HG02981 (cell line): ENCODE measurements around the gene C11orf65.
"Not testable (repeated sequence)": the region's sequence is repeated elsewhere in the genome, so short reads cannot be mapped to it uniquely, and the experiment has no call there.

Experiments used
- ATAC-seq: cut with Tn5 transposase; IDR thresholded peaks from one replicate; pipeline ENCODE4 v1.9.1; 2021; ENCODE audit warnings: mild to moderate bottlenecking, moderate library complexity; ENCODE audit not compliant: unreplicated experiment

The C11orf65 gene

GRCh38 chr11:108373505-108373904 is 93.8 kb downstream of the C11orf65 start:
- not testable (repeated sequence) for ATAC-seq

- ATAC-seq = no peak
These were observed 96.3 kb downstream of the C11orf65 start for GRCh38 chr11:108370990-108371389.

- ATAC-seq = no peak
These were observed 97.0 kb downstream of the C11orf65 start for GRCh38 chr11:108370315-108370714.

- no peak for ATAC-seq
These were observed 98.3 kb downstream of the C11orf65 start for GRCh38 chr11:108369064-108369463.

- no peak for ATAC-seq
These were observed 99.2 kb downstream of the C11orf65 start for GRCh38 chr11:108368134-108368533.

- no peak for ATAC-seq
These were observed 103.2 kb downstream of the C11orf65 start for GRCh38 chr11:108364159-108364558.

- no peak for ATAC-seq
These were observed 115.9 kb downstream of the C11orf65 start for GRCh38 chr11:108351468-108351867.

- no peak for ATAC-seq
These were observed 120.9 kb downstream of the C11orf65 start for GRCh38 chr11:108346451-108346850.

GRCh38 chr11:108345767-108346166 is 121.6 kb downstream of the C11orf65 start:
- no peak for ATAC-seq

- ATAC-seq = no peak
These were observed 123.6 kb downstream of the C11orf65 start for GRCh38 chr11:108343714-108344113.

- no peak for ATAC-seq
These were observed 125.7 kb downstream of the C11orf65 start for GRCh38 chr11:108341654-108342053.

- no peak for ATAC-seq
These were observed 126.4 kb downstream of the C11orf65 start for GRCh38 chr11:108340973-108341372.

- ATAC-seq = no peak
These were observed 128.6 kb downstream of the C11orf65 start for GRCh38 chr11:108338750-108339149.

- no peak for ATAC-seq
These were observed 133.9 kb downstream of the C11orf65 start for GRCh38 chr11:108333403-108333899.
